ENCODE measurements around the gene SLC15A5. TPM values are rescaled to one million over a fixed set of nuclear protein-coding genes. Genes with fewer than 3 reads are reported as not detected.

SLC15A5 gene
- total RNA-seq, 1 donor from 2014 or later: not detected

- no peaks in the 10 kb centered on the region for H3K9me3 ChIP-seq
- H3K27ac ChIP-seq: no peak overlapping the region
These were observed 18.5 kb downstream of the SLC15A5 start for GRCh38 chr12:16258963-16259362.

GRCh38 chr12:16246264-16246663 is 31.2 kb downstream of the SLC15A5 start:
- Histone ChIP-seq H3K36me3 (no peaks in the 10 kb centered on the region), H3K4me3 (no peak overlapping the region), H3K27me3 (no peaks in the 10 kb centered on the region), H3K27ac (no peak overlapping the region), H3K4me1 (no peaks in the 10 kb centered on the region), H3K9me3 (no peaks in the 10 kb centered on the region)
- intact Hi-C loops (cut with DNase I): no loop called here
- DNase-seq (ENCODE audit: extremely low spot score in 2 of 2): no peak
- TF ChIP-seq POLR2AphosphoS5 (IDR thresholded peaks at IDR 0.05; ENCODE audit: insufficient read depth in 1 of 2, low read depth in 1 of 2): no peak
- TF ChIP-seq POLR2A (IDR thresholded peaks at IDR 0.05): no peak
- no peak for TF ChIP-seq CTCF (IDR thresholded peaks at IDR 0.05)

More at GRCh38 chr12:16258963-16259362, 18.5 kb downstream of the SLC15A5 start:
- Histone ChIP-seq H3K36me3 (no peaks in the 10 kb centered on the region), H3K4me3 (no peak overlapping the region), H3K4me1 (no peaks in the 10 kb centered on the region), H3K27me3 (no peaks in the 10 kb centered on the region)
- intact Hi-C loops (cut with DNase I): no loop called here
- no peak for DNase-seq (ENCODE audit: extremely low spot score in 2 of 2)
- TF ChIP-seq POLR2A (IDR thresholded peaks at IDR 0.05): no peak
- TF ChIP-seq CTCF (IDR thresholded peaks at IDR 0.05): no peak

- no peak overlapping the region for H3K27ac ChIP-seq
- no peaks in the 10 kb centered on the region for H3K4me1 ChIP-seq
- H3K27me3 ChIP-seq: no peaks in the 10 kb centered on the region
- TF ChIP-seq POLR2AphosphoS5 (IDR thresholded peaks at IDR 0.05; ENCODE audit: insufficient read depth in 1 of 2, low read depth in 1 of 2) (no peak), POLR2A (IDR thresholded peaks at IDR 0.05) (no peak), CTCF (IDR thresholded peaks at IDR 0.05) (no peak)
- no peak overlapping the region for H3K4me3 ChIP-seq
- intact Hi-C loops (cut with DNase I): no loop called here
- no peaks in the 10 kb centered on the region for H3K9me3 ChIP-seq
- DNase-seq (ENCODE audit: extremely low spot score in 2 of 2): no peak
- no peaks in the 10 kb centered on the region for H3K36me3 ChIP-seq
These were observed 32.3 kb downstream of the SLC15A5 start for GRCh38 chr12:16245209-16245608.

- no peak overlapping the region for H3K4me3 ChIP-seq
- no peak overlapping the region for H3K27ac ChIP-seq
- no peaks in the 10 kb centered on the region for H3K36me3 ChIP-seq
- no peak for DNase-seq (ENCODE audit: extremely low spot score in 2 of 2)
- TF ChIP-seq CTCF (IDR thresholded peaks at IDR 0.05) (no peak), POLR2AphosphoS5 (IDR thresholded peaks at IDR 0.05; ENCODE audit: insufficient read depth in 1 of 2, low read depth in 1 of 2) (no peak), POLR2A (IDR thresholded peaks at IDR 0.05) (no peak)
- H3K4me1 ChIP-seq: no peaks in the 10 kb centered on the region
- intact Hi-C loops (cut with DNase I): no loop called here
- no peaks in the 10 kb centered on the region for H3K27me3 ChIP-seq
- no peaks in the 10 kb centered on the region for H3K9me3 ChIP-seq
These were observed 33.7 kb downstream of the SLC15A5 start for GRCh38 chr12:16243487-16244412.

GRCh38 chr12:16241346-16241745 is 36.1 kb downstream of the SLC15A5 start:
- no peaks in the 10 kb centered on the region for H3K4me1 ChIP-seq
- no peaks in the 10 kb centered on the region for H3K36me3 ChIP-seq
- no peaks in the 10 kb centered on the region for H3K27me3 ChIP-seq
- no peak overlapping the region for H3K4me3 ChIP-seq
- H3K27ac ChIP-seq: no peak overlapping the region
- no peak for DNase-seq (ENCODE audit: extremely low spot score in 2 of 2)
- no peak for TF ChIP-seq POLR2AphosphoS5 (IDR thresholded peaks at IDR 0.05; ENCODE audit: insufficient read depth in 1 of 2, low read depth in 1 of 2)
- no peak for TF ChIP-seq CTCF (IDR thresholded peaks at IDR 0.05)
- TF ChIP-seq POLR2A (IDR thresholded peaks at IDR 0.05): no peak
- intact Hi-C loops (cut with DNase I): no loop called here
- no peaks in the 10 kb centered on the region for H3K9me3 ChIP-seq

Data from vagina (tissue), 2 donors.